GM12878 (cell line): ENCODE measurements around the gene LIPE. TPM values are rescaled to one million over a fixed set of nuclear protein-coding genes. Genes with fewer than 3 reads are reported as not detected.
A peak's percentile ranks its signal among the peaks of the same experiment; 100 is the strongest.

Experiments
- ATAC-seq: fragments of 200-7000 bp; cut with Tn5 transposase; 3 replicates; pipeline ENCODE4 v1.9.1; 2020; ENCODE audit warnings: mild to moderate bottlenecking, moderate library complexity
- BruUV-seq: library from RNA; stranded (reverse); fragments of 400-500 nt; replicated peaks from 2 replicates; lab custom pipeline; 2021; lab: Mats Ljungman, UMichigan
- CTCF ChIA-PET: fragments of 300-600 bp; sonication (Branson Sonifier 250); formaldehyde crosslinking; extraction: SDS; loops from one replicate; lab custom pipeline; 2021; ENCODE audit warnings: inconsistent platforms; lab: Yijun Ruan, JAX
- POLR2A ChIA-PET: fragments of 350-600 bp; formaldehyde crosslinking; extraction: SDS; loops from one replicate; lab custom pipeline; 2021; ENCODE audit warnings: inconsistent platforms; lab: Charles Lee
- RAD21 ChIA-PET: fragments of 300-600 bp; sonication (Branson Sonifier 250); formaldehyde crosslinking; loops from one replicate; lab custom pipeline; 2023; ENCODE audit warnings: antibody characterized with exemption; ENCODE audit not compliant: unreplicated experiment; lab: Charles Lee
- SMC1A ChIA-PET: fragments of 300-600 bp; sonication (Branson Sonifier 250); formaldehyde crosslinking; loops from one replicate; lab custom pipeline; 2023; ENCODE audit not compliant: unreplicated experiment, uncharacterized antibody; lab: Charles Lee
- DNase-seq: peaks from one replicate; pipeline ENCODE4 v3.0.0-alpha.2; 2011; ENCODE audit warnings: low read depth, low spot score
- FAIRE-seq: peaks from 3 replicates; lab custom pipeline; 2011; peaks lifted over from hg19 to GRCh38; lab: Jason Lieb, UNC
- H2AFZ ChIP-seq: 2 replicates; pipeline ENCODE4 v1.6.0; 2011; ENCODE audit warnings: low read depth, low read length, control low read depth; ENCODE audit not compliant: control insufficient read depth
- H3K27ac ChIP-seq: 2 replicates; pipeline ENCODE4 v1.5.1; 2011; ENCODE audit warnings: control low read depth; ENCODE audit not compliant: control insufficient read depth, insufficient read depth
- H3K27me3 ChIP-seq, 2 experiments: replicated peaks in 1 of 2; 2 replicates each; pipeline versions ENCODE4 v1.6.0 to v1.6.1; 2011; ENCODE audit warnings: low read length in 1 of 2; ENCODE audit not compliant: control insufficient read depth in 2 of 2, insufficient read depth in 2 of 2
- H3K36me3 ChIP-seq, 2 experiments: 2 replicates each; pipeline ENCODE4 v1.5.1; 2011; ENCODE audit warnings: low read length in 1 of 2; ENCODE audit not compliant: control insufficient read depth in 2 of 2, insufficient read depth in 2 of 2
- H3K4me1 ChIP-seq: 2 replicates; pipeline ENCODE4 v1.6.1; 2011; ENCODE audit warnings: mild to moderate bottlenecking, low read length, moderate library complexity, mixed read lengths; ENCODE audit not compliant: control insufficient read depth, insufficient read depth
- H3K4me2 ChIP-seq: 2 replicates; pipeline ENCODE4 v1.6.0; 2011; ENCODE audit warnings: control low read depth; ENCODE audit not compliant: control insufficient read depth, insufficient read depth
- H3K4me3 ChIP-seq: fragments of 200-600 bp; sonication (generic); 2 replicates; pipeline ENCODE4 v1.5.1; 2016
- H3K79me2 ChIP-seq: 2 replicates; pipeline ENCODE4 v1.6.0; 2011; ENCODE audit warnings: low read length; ENCODE audit not compliant: control insufficient read depth, insufficient read depth
- H3K9ac ChIP-seq: 2 replicates; pipeline ENCODE4 v1.8.0; 2011; ENCODE audit warnings: low read length, control low read depth, mixed read lengths; ENCODE audit not compliant: control insufficient read depth, insufficient read depth
- H3K9me3 ChIP-seq: replicated peaks from 3 replicates; pipeline ENCODE4 v1.5.1; 2011; ENCODE audit warnings: mild to moderate bottlenecking, low read length; ENCODE audit not compliant: control insufficient read depth, insufficient read depth
- H4K20me1 ChIP-seq: 2 replicates; pipeline ENCODE4 v1.6.0; 2011; ENCODE audit not compliant: control insufficient read depth, insufficient read depth
- BCL11A ChIP-seq: IDR thresholded peaks from 2 replicates; pipeline ENCODE4 v1.6.1; 2011; ENCODE audit warnings: low read depth, low read length
- BCL3 ChIP-seq: IDR thresholded peaks from 2 replicates; pipeline ENCODE4 v1.6.1; 2011; ENCODE audit warnings: borderline replicate concordance, low read depth, mild to moderate bottlenecking, moderate library complexity, low read length; ENCODE audit not compliant: insufficient read depth, poor library complexity, severe bottlenecking
- CBX3 ChIP-seq: fragments of 200-600 bp; sonication (generic); IDR thresholded peaks from 2 replicates; pipeline ENCODE4 v1.6.1; 2016; ENCODE audit warnings: low read depth, borderline replicate concordance
- CHD1 ChIP-seq: IDR thresholded peaks from 2 replicates; pipeline ENCODE4 v1.6.1; 2012; ENCODE audit warnings: low read depth, low read length, improper control_type of control experiment
- CHD4 ChIP-seq: fragments of 200-600 bp; sonication (generic); IDR thresholded peaks from 2 replicates; pipeline ENCODE4 v1.6.1; 2016; ENCODE audit warnings: mild to moderate bottlenecking
- CREB1 ChIP-seq: IDR thresholded peaks from 2 replicates; pipeline ENCODE4 v1.6.1; 2012; ENCODE audit warnings: low read depth, mild to moderate bottlenecking, inconsistent platforms
- FOS ChIP-seq: IDR thresholded peaks from 3 replicates; pipeline ENCODE4 v1.6.1; 2011; ENCODE audit warnings: borderline replicate concordance; ENCODE audit not compliant: insufficient read length; ENCODE audit errors: extremely low read depth
- GATAD2B ChIP-seq: fragments of 450-650 bp; conservative IDR thresholded peaks from 2 replicates; pipeline ENCODE4 v1.6.1; 2017; ENCODE audit warnings: low read depth, mild to moderate bottlenecking, moderate library complexity
- MEF2A ChIP-seq: IDR thresholded peaks from 2 replicates; pipeline ENCODE4 v1.6.1; 2011; ENCODE audit warnings: low read depth, mild to moderate bottlenecking, low read length, moderate library complexity; ENCODE audit not compliant: insufficient read depth
- MTA2 ChIP-seq: fragments of 450-650 bp; IDR thresholded peaks from 2 replicates; pipeline ENCODE4 v1.6.1; 2016; ENCODE audit warnings: low read depth, mild to moderate bottlenecking, moderate library complexity
- MXI1 ChIP-seq: fragments of 150-350 bp; IDR thresholded peaks from 2 replicates; pipeline ENCODE4 v1.6.1; 2011; ENCODE audit warnings: low read depth, mild to moderate bottlenecking, inconsistent platforms, low read length, improper control_type of control experiment
- MYB ChIP-seq: fragments of 150-350 bp; IDR thresholded peaks from 2 replicates; pipeline ENCODE4 v1.6.1; 2014; ENCODE audit warnings: mild to moderate bottlenecking, low read depth, low read length, borderline replicate concordance
- POLR2A ChIP-seq: IDR thresholded peaks from 2 replicates; pipeline ENCODE4 v1.6.1; 2011; ENCODE audit warnings: low read depth, mild to moderate bottlenecking, low read length
- RAD21 ChIP-seq: IDR thresholded peaks from 2 replicates; pipeline ENCODE4 v1.6.1; 2011; ENCODE audit warnings: mild to moderate bottlenecking, low read depth, low read length, moderate library complexity; ENCODE audit not compliant: insufficient read depth
- RBBP5 ChIP-seq: fragments of 200-600 bp; sonication (generic); conservative IDR thresholded peaks from 2 replicates; pipeline ENCODE4 v1.6.1; 2016
- RCOR1 ChIP-seq: conservative IDR thresholded peaks from 2 replicates; pipeline ENCODE4 v1.6.1; 2012; ENCODE audit warnings: low read depth, low read length, improper control_type of control experiment
- SIN3A ChIP-seq: IDR thresholded peaks from 2 replicates; pipeline ENCODE4 v1.6.1; 2012; ENCODE audit warnings: low read depth, low read length, improper control_type of control experiment
- SIX5 ChIP-seq: IDR thresholded peaks from 2 replicates; pipeline ENCODE4 v1.6.1; 2011; ENCODE audit warnings: mild to moderate bottlenecking, low read depth, low read length, moderate library complexity; ENCODE audit not compliant: severe bottlenecking
- SMC3 ChIP-seq: IDR thresholded peaks from 2 replicates; pipeline ENCODE4 v1.6.1; 2011; ENCODE audit warnings: low read length, improper control_type of control experiment, borderline replicate concordance
- SREBF2 ChIP-seq: IDR thresholded peaks from 2 replicates; pipeline ENCODE4 v1.6.1; 2012; ENCODE audit warnings: mild to moderate bottlenecking, low read length
- TCF7 ChIP-seq: IDR thresholded peaks from 2 replicates; pipeline ENCODE4 v1.6.1; 2014; ENCODE audit warnings: antibody characterized with exemption, borderline replicate concordance
- WRNIP1 ChIP-seq: IDR thresholded peaks from 2 replicates; pipeline ENCODE4 v1.6.1; 2011; ENCODE audit warnings: low read depth, low read length, improper control_type of control experiment, borderline replicate concordance
- WGBS: methylation state at CpG from one replicate; pipeline ENCODE4 v1.1.6; 2016; ENCODE audit warnings: low lambda C conversion rate; ENCODE audit not compliant: insufficient replicate concordance, insufficient coverage; ENCODE audit errors: missing lambda C conversion rate; 5-methylcytosine and 5-hydroxymethylcytosine counted together
- in situ Hi-C: fragments of 300-500 bp; cut with MboI; formaldehyde crosslinking; loops from 9 replicates; pipeline ENCODE4 v1.14.3; 2018; ENCODE audit warnings: mixed read lengths
- intact Hi-C: fragments of 100-400 bp; cut with micrococcal nuclease; formaldehyde crosslinking; loops from one replicate; pipeline ENCODE4 v1.14.2; 2022; ENCODE audit not compliant: unreplicated experiment
- polyA plus RNA-seq, 11 experiments: library from polyadenylated mRNA; depleted of rRNA in 4 of 11; unstranded in 6 of 11; stranded (reverse) in 5 of 11; fragments of >200 nt; fragmentation: Nextera tagmentation in 4 of 11; fragmentation: Illumina TruSeq in 1 of 11; extraction: Ambion mirVana in 4 of 11; extraction: Trizol in 1 of 11; gene quantifications; 1 replicate in 1 of 11; 2 replicates in 10 of 11; pipeline versions ENCODE4 v1.2.1 to v1.2.3, GENCODE V29; 2011 to 2016; ENCODE audit warnings: inconsistent platforms in 2 of 11, missing spikeins in 2 of 11, low read depth in 1 of 11
- total RNA-seq, 4 experiments: library from RNA; depleted of rRNA in 3 of 4; stranded (reverse); fragments of >200 nt in 3 of 4; fragmentation: Illumina TruSeq in 1 of 4; extraction: Trizol in 1 of 4; gene quantifications; 2 replicates each; pipeline versions ENCODE4 v1.2.1 to v1.2.3, GENCODE V29; 2013 to 2021
- TF ChIP-seq, protein P1 (sequence below): IDR thresholded peaks from 2 replicates; pipeline ENCODE4 v1.6.1; 2012; ENCODE audit warnings: low read depth, low read length, improper control_type of control experiment

The LIPE gene
- total and polyA plus RNA-seq, 10 of the 15 experiments (the other 5 are each of a cell fraction or from before 2014, with no cell fraction given) = 0.02 to 33.3 (median 9.5) TPM

DNA sequence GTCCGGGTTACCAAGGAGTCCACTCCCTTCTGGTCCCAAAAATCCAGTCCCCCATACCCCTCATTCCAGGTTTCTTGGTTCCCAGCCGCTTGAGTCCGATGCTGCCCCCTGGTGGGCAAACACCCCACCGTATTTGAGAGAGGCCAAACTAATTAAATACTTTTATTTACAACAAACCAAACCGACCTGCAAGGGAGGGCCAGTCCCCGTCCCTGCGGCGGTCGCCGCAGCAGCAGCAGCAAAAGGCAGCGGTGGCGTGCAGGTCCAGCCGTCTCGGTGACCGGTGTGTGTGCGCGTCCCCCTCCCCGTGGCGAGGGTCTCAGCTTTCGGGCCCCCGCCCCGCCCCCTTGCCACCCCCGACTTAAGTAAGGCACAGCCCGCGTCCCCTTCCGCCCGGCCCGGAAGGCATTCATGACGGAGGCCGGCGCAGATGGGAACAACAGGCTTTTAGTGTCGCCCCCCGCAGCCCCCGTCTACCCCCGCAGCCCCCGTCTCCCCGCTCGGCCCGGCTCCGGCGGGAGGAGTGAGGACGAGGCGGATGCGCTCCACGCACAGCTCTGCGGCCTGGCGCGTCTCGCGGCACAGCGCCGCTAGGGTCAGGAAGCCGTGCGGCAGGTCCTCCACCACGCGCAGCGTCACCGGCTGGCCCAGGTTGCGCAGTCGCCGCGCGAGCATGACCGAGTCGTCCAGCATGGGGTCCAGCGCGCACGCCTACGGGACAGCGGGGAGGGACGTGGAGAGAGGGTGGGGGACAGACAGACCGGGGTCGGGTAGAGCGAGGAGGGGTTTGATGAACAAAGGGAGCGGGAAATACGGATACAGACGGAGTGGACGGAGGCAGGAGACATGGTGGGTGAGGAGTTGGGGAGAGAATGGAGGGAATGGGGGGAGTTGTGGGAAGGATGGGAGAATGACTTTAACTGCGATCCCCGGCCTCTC is 25.6 kb downstream of the LIPE start:
- RAD21 ChIA-PET = interaction anchor here (0.5 to 1.3 kb wide), 3 partner anchors 22 to 269 kb away, joined by 3 to 4 read pairs (median 3); no protein-coding TSS in a partner anchor
- ATAC-seq = peak; percentile 69
- Histone ChIP-seq H3K27ac (no peak overlapping the region), H3K79me2 (peaks cover 5% of the 10 kb centered on the region), H3K9me3 (no peaks in the 10 kb centered on the region), H3K4me1 (peaks cover 5% of the 10 kb centered on the region), H4K20me1 (no peaks in the 10 kb centered on the region), H3K36me3 (peaks cover 0 to 5% of the 10 kb centered on the region in 2 experiments; a peak in 3 of 4 replicates), H3K4me3 (peak overlapping the region; percentile 60), H3K27me3 (no peaks in the 10 kb centered on the region), H3K9ac (no peak overlapping the region), H3K4me2 (peak overlapping the region; percentile 77), H2AFZ (peak overlapping the region; percentile 23; the same call in 1 of the 2 replicates)
- intact Hi-C loops = no loop called here
- peak; percentile 74 for FAIRE-seq
- SMC1A ChIA-PET = interaction anchor here (0.9 to 1.8 kb wide), 4 partner anchors 28 to 36 kb away, joined by 3 to 5 read pairs (median 4); no protein-coding TSS in a partner anchor
- DNase-seq = no peak
- WGBS = 3% methylated on average over 65 of the region's 80 CpGs
- BruUV-seq = no TSS peak
- CTCF ChIA-PET = interaction anchor here (0.6 to 4.9 kb wide), 13 partner anchors 9 to 301 kb away, joined by 3 to 22 read pairs (median 4); partner anchors contain the start of gene POU2F2
- in situ Hi-C loops = no loop called here
- POLR2A ChIA-PET = interaction anchor here (0.6 to 1.7 kb wide), 2 partner anchors 15 to 22 kb away, joined by 4 to 5 read pairs; no protein-coding TSS in a partner anchor
- TF ChIP-seq, protein P1, sequence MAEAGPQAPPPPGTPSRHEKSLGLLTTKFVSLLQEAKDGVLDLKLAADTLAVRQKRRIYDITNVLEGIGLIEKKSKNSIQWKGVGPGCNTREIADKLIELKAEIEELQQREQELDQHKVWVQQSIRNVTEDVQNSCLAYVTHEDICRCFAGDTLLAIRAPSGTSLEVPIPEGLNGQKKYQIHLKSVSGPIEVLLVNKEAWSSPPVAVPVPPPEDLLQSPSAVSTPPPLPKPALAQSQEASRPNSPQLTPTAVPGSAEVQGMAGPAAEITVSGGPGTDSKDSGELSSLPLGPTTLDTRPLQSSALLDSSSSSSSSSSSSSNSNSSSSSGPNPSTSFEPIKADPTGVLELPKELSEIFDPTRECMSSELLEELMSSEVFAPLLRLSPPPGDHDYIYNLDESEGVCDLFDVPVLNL = no peak
- no peak for TF ChIP-seq CHD4
- no peak for TF ChIP-seq MEF2A
- TF ChIP-seq CBX3 = no peak
- 0 out of 2 replicates have a peak, but pooled peaks have one; percentile 16 for TF ChIP-seq CREB1
- TF ChIP-seq FOS = no peak
- no peak for TF ChIP-seq CHD1
- no peak for TF ChIP-seq SIX5
- TF ChIP-seq TCF7 = no peak
- TF ChIP-seq SIN3A = no peak
- peak; percentile 48; the same call in 1 of the 2 replicates for TF ChIP-seq SMC3
- TF ChIP-seq MYB = no peak
- TF ChIP-seq RAD21 = peak; percentile 47
- no peak for TF ChIP-seq BCL11A
- TF ChIP-seq GATAD2B = no peak
- no peak for TF ChIP-seq RBBP5
- no peak for TF ChIP-seq WRNIP1
- TF ChIP-seq MXI1 = no peak
- no peak for TF ChIP-seq RCOR1
- peak; percentile 72 for TF ChIP-seq POLR2A
- TF ChIP-seq MTA2 = no peak
- no peak for TF ChIP-seq SREBF2
- peak; percentile 7 for TF ChIP-seq BCL3
